Measurements from ENCODE around the gene FTO. TPM values are rescaled to one million over a fixed set of nuclear protein-coding genes. Genes with fewer than 3 reads are reported as not detected.

FTO gene
- total and polyA plus RNA-seq, 2 of the 13 experiments (the other 11 are each of a cell fraction or from before 2014, with no cell fraction given) = 41.6 to 55.8 TPM

- TF ChIP-seq ZNF362 (CRISPR knock-in tag; IDR thresholded peaks at IDR 0.05; ENCODE audit: borderline replicate concordance) (peak; percentile 34; the same call in 1 of the 2 replicates), YEATS4 (CRISPR knock-in tag; IDR thresholded peaks at IDR 0.05; ENCODE audit: borderline replicate concordance) (peak; percentile 82), ZNF414 (CRISPR knock-in tag; IDR thresholded peaks at IDR 0.05) (peak; percentile 65; the same call in 1 of the 2 replicates), GABPA (IDR thresholded peaks at IDR 0.05; ENCODE audit: low read depth, low read length) (no peak), GABPA (CRISPR knock-in tag; IDR thresholded peaks at IDR 0.05; ENCODE audit: low read depth) (peak; percentile 86), ZFP36L1 (CRISPR knock-in tag; IDR thresholded peaks at IDR 0.05) (0 out of 2 replicates have a peak, but pooled peaks have one; percentile 5), RFXAP (CRISPR knock-in tag; IDR thresholded peaks at IDR 0.05; ENCODE audit: borderline replicate concordance) (peak; percentile 54), MXD3 (CRISPR knock-in tag; IDR thresholded peaks at IDR 0.05) (peak; percentile 75; the same call in 1 of the 2 replicates), CTCF (CRISPR knock-in tag; IDR thresholded peaks at IDR 0.05) (peak; percentile 61), ZZZ3 (CRISPR knock-in tag; IDR thresholded peaks at IDR 0.05; ENCODE audit: borderline replicate concordance) (peak; percentile 83), ZNF430 (CRISPR knock-in tag; IDR thresholded peaks at IDR 0.05) (peak; percentile 87; the same call in 1 of the 2 replicates), GLMP (CRISPR knock-in tag; IDR thresholded peaks at IDR 0.05; ENCODE audit: borderline replicate concordance) (no peak; the same call in 1 of the 2 replicates), ARNT2 (CRISPR knock-in tag; IDR thresholded peaks at IDR 0.05; ENCODE audit: low read depth) (peak; percentile 88; the same call in 1 of the 2 replicates), TOE1 (CRISPR knock-in tag; IDR thresholded peaks at IDR 0.05) (peak; percentile 87), ZNF879 (CRISPR knock-in tag; IDR thresholded peaks at IDR 0.05) (peak; percentile 42; the same call in 1 of the 2 replicates), ZNF451 (CRISPR knock-in tag; IDR thresholded peaks at IDR 0.05) (0 out of 2 replicates have a peak, but pooled peaks have one; percentile 33), POLR2AphosphoS5 (IDR thresholded peaks at IDR 0.05; ENCODE audit: low read depth, low read length) (peak; percentile 49), SP1 (IDR thresholded peaks at IDR 0.05) (no peak), SP1 (CRISPR knock-in tag; IDR thresholded peaks at IDR 0.05) (peak; percentile 32; the same call in 1 of the 2 replicates), ZNF331 (CRISPR knock-in tag; IDR thresholded peaks at IDR 0.05) (peak; percentile 76), GABPB1 (CRISPR knock-in tag; IDR thresholded peaks at IDR 0.05) (peak; percentile 91)
- TF ChIP-seq, protein P1, sequence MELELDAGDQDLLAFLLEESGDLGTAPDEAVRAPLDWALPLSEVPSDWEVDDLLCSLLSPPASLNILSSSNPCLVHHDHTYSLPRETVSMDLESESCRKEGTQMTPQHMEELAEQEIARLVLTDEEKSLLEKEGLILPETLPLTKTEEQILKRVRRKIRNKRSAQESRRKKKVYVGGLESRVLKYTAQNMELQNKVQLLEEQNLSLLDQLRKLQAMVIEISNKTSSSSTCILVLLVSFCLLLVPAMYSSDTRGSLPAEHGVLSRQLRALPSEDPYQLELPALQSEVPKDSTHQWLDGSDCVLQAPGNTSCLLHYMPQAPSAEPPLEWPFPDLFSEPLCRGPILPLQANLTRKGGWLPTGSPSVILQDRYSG (CRISPR knock-in tag; IDR thresholded peaks at IDR 0.05) = peak; percentile 82; the same call in 1 of the 2 replicates
Measured at GRCh38 chr16:53703590-53704444, at the start of gene FTO, which contains the start of gene RPGRIP1L (continued).
